Measurements from ENCODE around the gene SIRT4.

Gene SIRT4

DNA sequence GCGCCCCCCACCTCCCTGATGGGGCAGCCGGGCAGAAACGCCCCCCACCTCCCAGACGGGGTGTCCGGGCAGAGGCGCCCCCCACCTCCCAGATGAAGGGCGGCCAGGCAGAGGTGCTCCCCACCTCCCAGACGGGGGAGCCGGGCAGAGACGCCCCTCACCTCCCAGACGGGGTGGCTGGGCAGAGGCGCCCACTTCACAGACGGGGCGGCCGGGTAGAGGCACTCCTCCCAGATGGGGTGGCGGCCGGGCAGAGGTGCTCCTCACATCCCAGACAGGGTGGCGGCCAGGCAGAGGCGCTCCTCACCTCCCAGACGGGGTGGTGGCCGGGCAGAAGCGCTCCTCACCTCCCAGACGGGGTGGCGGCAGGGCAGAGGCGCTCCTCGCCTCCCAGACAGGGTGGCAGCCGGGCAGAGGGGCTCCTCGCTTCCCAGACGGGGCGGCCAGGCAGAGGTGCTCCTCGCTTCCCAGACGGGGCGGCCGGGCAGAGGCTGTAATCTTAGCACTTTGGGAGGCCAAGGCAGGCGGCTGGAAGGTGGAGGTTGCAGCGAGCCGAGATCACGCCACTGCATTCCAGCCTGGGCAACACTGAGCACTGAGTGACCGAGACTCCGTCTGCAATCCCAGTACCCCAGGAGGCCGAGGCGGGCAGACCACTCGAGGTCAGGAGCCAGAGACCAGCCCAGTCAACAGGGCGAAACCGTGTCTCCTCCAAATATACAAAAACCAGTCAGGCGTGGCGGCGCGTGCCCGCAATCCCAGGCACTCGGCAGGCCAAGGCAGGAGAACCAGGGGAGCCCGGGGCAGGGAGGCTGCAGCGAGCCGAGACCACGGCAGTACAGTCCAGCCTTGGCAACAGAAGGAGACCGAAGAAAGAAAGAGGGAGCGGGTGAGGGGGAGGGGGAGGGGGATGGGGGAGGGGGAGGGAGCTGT lies 23.7 kb upstream of the SIRT4 start:
- DNase-seq (ENCODE audit: low spot score) = no peak

DNA sequence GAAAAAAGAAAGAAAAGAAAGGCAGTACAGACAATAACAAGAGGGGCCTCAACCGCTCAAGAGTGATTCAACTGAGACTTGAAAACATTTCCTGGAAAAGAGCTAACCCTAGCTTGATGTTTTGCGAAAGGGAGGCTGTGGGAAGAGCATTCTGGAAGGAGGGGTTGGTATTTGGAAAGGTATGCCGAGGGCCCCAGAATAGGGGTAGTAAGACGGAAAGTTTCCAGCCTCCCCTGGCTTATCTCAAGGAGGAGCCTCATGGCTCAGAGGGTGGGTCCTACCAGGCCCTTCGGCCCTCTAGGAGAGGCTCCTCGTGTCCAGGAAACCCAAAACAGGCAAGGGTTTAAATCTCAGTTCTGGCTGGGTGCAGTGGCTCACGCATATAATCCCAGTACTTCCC lies 18.8 kb upstream of the SIRT4 start:
- DNase-seq (ENCODE audit: low spot score) = no peak

DNA sequence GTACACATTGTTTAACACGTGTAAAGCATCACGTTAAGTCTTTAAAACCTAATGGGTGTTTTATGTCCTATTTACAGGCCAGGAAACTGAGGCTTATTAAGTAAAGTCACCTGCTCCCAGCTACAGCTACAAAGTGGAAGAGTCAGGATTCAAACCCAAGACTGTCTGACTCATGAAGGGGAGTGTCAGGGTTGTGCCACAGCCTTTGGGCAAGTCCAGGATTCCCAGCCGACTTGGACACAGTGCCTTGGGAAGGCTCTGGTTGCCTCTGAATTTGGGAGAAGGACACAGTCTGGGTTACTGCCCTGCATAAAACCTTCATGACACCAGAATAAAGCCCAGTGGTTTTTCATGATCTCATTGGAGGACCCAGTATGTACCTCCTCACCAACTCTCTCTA lies 17.7 kb upstream of the SIRT4 start:
- DNase-seq (ENCODE audit: low spot score) = no peak

DNA sequence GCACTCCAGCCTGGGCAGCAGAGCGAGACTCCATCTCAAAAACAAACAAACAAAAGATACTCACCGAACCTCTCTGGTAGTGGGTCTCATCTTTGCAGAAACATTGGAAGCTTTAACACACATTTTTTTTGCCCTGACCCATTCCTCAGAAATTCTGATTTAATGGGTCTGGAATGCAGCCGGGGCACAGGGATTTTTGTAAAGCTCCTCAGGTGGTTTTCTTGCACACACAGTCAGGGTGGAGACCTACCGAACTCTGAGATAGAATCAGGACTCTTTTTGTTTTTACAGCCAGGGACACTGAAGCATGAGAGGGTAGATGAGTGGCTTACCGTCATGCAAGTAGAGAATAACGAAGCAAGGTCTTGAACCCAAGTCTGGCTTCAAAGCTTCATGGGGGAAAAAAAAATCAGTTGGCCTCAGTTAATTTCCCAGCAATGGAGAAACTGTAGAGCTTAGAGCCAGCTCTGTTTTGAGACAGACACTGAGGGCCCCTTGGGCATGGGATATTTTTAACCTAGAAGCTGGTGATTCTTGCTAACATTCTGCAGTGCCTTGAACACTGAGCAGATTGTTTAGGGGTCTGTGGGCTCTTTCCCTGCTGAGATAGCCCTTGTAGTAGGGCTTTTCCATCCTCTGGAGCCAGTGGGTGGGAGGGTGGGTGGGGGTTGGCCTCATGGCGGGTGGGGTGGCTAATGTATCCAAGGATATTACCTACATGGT lies 15.2 kb upstream of the SIRT4 start:
- DNase-seq (ENCODE audit: low spot score) = no peak

DNA sequence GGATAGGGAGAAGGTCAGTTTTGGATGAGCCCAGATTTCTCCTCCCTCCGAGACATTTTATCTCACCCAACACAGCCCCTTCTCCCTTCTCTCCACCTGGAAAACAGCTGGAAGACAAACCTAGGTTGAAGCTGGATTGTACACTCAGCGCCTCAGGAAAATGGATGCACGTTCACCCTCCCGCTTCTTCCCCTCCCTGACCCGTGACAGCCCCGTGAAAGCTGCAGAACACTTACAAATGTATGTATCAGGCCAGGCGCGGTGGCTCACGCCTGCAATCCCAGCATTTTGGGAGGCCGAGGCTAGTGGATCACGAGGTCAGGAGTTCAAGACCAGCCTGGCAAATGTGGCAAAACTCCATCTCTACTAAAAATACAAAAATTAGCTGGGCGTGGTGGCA lies 14.6 kb upstream of the SIRT4 start:
- DNase-seq (ENCODE audit: low spot score) = no peak

DNA sequence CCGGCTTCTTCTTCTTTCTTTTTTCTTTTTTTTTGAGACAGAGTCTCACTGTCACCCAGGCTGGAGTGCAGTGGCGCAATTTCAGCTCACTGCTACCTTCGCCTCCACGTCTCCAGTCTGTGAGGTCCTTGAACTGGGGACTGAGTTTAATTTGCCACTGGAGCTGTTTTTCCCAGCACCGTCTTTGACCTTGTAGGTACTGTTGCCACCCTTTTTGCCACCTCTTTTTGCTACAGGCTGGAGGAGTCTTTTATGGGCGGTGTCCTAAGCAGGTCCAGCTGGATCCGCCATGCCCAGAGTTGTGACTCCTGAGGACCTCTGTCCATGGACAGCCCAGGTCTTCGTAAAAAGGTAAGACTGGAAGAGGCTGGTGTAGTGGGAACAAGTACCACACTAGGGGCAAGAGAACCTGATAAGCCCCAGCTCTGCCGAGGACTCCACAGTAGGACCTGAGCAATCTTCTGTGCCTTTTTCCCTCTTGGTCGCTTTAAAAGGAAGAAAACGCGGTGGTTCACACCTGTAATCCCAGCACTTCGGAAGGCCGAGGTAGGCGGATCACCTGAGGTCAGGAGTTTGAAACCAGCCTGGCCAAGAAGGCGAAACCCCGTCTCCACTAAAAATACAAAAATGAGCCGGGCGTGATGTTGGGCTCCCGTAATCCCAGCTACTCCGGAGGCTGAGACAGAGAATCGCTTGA lies 11.4 kb upstream of the SIRT4 start:
- no peak for DNase-seq (ENCODE audit: low spot score)

DNA sequence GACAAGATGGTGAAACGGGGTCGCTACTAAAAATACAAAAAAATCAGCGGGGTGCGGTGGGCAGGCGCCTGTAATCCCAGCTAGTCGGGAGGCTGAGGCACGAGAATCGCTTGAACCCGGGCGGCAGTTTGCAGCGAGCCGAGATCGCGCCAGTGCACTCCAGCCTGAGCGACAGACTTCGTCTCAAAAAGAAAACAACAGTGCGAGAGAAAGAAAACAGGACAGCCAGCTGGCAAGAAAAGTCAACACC lies 9.8 kb upstream of the SIRT4 start:
- DNase-seq (ENCODE audit: low spot score) = no peak

DNA sequence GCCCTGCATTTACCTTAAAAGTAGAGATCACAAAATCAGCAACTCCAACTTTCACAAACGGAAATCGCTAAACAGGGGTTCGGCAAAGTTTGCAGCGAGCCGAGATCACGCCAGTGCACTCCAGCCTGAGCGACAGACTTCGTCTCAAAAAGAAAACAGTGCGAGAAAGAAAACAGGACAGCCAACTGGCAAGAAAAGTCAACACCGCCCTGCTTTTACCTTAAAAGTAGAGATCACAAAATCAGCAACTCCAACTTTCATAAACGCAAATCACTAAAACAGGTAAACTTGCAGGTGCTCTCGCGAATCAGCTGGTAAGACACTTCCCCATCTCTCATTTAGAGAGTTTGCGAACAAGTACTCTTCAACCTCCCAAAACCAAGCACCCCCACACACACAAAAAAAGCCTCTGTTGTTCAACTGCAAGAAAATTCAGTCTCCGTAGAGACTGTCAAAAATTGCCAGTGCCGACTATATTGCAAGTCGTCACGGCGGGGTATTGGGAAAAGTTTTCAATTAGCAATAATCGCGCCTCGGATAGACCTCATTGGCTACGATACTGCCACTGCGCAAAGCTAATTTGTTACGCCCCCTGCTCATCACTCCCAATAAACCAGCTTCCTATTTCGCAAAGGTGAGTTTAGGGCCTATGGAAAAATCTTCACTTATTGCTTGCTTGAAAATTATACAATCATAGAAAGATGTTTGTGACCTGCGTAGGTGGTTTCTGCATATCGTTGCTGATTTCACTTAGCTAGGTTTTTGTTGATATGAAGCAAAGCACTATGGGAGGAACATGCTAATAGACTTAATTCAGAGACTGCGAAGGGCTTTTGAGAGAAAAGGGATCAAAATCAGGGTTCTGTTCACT lies 9.2 kb upstream of the SIRT4 start, which contains the start of gene RNU4-1:
Gene RNU4-1, minus strand, starts transcription at position 577 of the 871 bp plus-strand sequence.
- peak; percentile 61 for DNase-seq (ENCODE audit: low spot score)

DNA sequence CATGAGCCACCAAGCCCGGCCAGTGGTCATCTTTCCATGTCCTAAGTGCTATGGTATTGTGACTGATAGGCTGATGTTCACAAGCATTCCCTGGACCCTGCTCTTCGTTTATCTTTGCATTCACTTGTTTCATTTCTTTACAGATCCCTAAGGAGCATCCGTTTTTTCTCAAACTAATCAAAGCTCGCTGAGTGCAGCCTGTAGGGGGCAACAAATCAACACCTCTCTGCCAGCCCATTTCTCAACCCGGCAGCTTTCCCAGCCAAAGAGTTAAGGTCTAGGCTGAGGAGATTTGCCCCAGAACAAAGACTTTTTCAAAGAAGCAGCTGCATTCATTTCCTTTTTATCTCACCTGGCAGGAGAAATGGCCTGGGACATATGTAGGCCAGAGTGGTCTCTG lies 12.1 kb downstream of the SIRT4 start:
- DNase-seq (ENCODE audit: low spot score) = no peak

DNA sequence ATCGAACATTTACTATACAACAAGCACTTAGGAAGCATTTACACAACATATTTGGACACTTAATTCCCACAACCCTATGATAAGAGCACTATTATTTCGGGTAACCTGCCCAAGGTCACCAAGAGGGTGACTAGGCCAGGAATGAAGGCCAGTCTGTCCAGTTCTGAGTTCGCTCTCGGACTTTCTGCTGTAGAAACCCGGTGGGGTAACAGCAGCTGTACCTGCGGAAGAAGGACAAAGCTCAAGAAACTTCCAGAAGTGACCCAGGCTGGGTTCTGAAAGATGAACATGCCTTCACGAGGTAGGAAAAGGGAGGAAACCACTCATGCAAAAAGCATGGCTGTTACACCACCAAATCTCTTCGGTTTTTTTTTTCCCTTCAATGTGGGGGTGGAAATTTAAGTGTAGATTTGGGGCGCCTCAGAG lies 14.7 kb downstream of the SIRT4 start:
- no peak for DNase-seq (ENCODE audit: low spot score)

DNA sequence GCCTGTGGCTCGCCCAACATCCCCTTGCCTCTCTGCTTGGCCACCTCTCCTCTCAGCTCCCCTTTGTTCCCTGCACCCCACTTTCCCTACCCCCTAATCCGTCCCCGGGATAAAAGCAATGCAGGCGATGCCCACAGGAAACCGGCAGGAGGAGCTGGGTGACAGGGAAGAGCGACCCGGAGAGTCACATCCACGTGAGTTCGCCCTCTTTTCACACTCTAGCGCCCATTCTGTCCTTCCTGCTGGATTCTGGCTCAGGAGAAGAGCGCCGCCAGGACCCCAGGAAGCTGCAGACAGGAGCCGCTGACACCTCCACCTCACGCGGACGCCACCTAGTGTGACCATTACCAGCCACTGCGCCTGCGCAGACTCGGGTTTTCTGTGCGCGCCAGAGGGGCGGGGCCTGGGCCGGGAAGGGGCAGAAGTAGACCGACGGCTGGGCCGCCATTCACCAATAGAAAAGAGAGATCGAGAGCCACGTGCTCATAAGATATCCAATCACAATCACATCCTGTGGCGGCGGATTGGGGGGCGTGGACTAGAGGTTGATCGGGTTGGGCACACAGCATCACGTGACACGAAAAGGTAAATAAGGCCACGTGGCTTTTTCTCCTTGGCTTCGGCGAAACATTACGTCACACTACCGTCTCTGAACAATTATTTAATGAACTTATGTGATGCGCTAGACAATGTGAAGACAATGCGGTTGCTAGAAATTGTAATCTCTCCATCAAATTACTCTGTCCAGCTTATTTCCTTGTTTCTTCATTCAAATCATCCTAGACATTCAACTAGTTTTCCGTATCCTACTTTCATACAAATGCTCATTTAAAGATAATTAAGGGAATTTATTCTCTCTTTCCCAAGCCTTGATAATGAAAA lies 15.3 kb downstream of the SIRT4 start:
- peak; percentile 98 for DNase-seq (ENCODE audit: low spot score)

DNA sequence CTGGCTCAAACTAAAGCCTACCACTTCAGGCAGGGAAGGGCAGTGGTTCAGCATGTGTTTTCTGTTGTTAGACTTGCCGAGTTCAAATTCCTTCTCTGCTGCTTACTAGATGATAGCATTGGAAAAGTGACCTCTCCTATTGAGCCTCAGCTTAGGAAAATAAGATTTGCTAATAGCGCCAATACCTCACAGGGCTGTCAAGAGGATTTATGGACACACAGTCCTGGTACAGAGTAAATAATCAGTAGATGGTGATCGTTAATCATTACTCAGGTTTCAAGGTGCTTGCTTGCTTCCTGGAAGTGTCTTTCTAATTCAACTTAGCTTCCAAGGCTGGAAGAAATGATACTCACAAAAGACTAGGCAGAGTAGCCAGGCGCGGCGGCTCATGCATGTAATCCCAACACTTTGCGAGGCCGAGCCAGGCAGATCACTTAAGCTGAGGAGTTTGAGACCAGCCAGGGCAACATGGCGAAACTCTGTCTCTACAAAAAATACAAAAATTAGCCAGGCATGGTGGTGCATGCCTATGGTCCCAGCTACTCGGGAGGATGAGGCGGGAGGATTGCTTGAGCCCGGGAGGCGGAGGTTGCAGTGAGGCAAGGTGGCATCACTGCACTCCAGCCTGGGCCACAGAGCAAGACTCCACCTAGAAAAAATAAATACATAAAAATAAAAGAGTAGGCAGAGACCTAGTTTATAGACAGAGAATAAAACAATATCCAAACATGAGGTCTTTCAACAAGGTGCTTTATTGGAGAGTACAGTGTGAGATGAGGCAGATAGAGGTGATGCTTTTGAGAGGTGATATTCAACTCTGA lies 19.5 kb downstream of the SIRT4 start:
- DNase-seq (ENCODE audit: low spot score) = no peak

DNA sequence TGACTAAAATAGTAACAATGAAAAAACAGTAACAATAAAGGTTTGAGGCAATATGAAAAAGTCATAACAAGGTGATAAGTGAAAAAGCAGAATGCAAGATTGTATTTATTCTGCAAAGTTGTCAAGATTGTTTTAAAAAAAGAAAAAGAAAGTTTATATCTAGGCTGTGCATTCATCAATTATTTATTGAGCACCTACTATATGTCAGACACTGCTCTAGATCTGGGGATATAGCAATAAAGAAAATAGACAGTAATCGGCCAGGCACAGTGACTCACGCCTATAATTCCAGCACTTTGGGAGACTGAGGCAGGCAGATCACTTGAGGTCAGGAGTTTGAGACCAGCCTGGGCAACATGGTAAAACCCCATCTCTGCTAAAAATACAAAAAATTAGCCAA lies 21.7 kb downstream of the SIRT4 start:
- DNase-seq (ENCODE audit: low spot score) = no peak

DNA sequence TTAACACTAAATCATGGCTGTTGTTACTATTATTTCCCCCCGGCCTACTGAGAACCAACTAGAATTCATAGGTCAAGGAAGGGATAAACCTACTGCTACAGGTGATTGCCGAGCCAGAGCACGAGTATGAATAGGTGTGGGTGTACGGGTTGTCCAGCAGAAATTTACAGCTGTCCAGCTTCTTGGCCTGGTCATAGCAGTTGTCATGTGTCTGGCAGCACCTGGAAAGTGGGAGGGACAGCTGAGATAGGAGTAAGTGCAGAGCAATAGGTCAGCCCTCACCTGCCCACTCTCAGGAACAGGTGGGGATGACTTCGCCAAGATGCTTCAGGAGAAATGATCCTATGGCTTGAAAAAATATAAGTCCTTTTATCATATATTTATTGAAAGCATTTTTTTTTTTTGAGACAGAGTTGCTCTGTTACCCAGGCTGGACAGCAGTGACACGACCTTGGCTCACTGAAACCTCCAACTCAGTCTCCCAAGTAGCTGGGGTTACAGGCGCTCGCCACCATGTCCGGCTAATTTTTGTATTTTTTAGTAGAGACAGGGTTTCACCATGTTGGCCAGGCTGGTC lies 22.8 kb downstream of the SIRT4 start:
- DNase-seq (ENCODE audit: low spot score) = no peak

DNA sequence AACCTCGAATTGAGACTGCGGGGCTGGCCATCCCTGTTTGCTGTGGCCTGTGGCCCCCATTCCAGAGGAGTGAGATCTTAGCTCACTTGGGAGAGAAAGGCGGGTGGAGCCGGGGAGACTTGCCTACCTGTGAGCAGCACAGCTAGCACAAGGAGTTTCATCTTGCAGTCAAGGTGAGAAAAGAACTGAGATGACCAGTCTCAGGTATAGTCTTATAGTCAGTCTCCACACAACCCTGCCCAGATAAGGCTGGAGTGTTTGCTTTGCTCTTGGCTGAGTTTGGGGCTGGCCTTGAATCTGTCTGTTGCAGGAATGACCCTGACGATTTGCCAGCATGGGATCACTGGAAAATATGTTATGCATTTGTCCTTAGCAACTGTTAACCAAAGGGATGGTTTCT lies 25.5 kb downstream of the SIRT4 start, which contains the start of gene PLA2G1B:
Gene PLA2G1B, minus strand, starts transcription at position 187 of the 400 bp plus-strand sequence. Its CDS starts 26 bp downstream, at position 161.
- no peak for DNase-seq (ENCODE audit: low spot score)

DNA sequence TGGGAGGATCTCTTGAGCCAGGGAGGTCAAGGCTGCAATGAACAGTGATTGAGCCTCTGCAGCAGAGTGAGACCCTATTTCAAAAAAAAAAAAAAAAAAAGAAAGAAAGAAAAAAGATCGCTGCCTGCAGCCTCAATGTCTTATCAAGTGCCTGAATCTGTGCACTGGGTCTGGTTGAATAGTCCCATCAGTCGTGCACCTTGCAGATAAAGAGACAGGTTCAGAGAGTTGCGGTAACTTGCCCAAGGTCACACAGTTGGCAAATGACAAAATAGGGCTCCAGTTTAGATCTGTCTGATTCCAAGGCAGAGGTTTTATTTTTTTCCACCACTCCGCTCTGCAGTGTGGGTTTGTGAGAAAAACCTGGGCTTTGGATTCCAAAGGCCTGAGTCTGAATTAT lies 26.1 kb downstream of the SIRT4 start:
- DNase-seq (ENCODE audit: low spot score) = no peak

DNA sequence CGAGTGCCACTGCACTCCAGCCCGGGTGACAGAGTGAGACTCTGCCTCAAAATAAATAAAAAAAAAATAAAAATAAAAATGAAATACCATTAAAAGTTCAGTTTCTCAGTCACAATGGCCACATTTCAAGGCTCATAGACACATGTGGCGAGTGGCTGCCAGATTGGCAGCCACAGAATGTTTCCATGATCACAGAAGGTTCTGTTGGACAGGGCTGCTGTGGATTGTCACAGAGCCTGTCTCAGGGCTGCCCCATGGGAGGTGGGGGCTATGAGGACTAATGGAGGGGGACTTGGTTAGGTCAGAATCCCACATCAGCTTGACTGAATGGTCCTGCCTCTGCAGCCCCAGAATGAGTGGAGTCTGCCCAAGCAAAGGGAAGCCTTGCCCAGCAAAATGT lies 29.3 kb downstream of the SIRT4 start:
- DNase-seq (ENCODE audit: low spot score) = no peak

DNA sequence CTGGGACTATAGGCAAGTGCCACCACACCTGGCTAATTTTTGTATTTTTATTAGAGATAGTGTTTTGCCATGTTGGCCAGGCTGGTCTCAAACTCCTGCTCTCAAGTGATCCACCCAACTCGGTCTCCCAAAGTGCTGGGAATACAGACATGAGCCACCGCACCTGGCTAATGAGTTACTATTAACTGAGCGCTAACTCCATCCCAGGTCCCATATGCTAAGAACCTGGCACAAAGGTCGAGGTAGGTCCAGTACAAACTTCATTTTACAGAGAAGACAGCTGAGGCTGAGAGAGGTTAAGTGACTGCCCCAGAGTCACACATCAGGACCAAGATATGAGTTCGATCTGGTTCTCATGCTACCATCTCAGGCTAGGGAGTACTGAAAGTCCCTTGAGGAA lies 29.9 kb downstream of the SIRT4 start:
- no peak for DNase-seq (ENCODE audit: low spot score)

DNA sequence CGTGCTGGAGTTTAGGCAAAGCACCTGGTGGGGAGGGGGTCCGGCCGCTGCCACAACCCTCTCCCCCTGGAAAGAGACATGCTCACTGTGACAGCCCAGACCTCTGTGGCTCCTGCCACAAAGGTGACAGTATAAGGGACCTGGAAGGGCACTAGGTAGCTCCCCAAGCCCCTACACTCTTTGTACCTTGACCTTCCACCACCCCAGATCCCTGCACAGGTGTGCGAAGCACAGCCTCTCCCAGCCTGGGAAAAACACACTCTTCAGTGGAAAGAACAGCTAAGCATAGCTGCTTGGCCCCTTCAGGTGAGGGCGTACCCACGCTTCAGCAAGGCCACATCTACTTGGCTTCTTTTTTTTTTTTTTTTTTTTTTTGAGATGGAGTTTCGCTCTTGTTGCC lies 30.4 kb downstream of the SIRT4 start:
- no peak for DNase-seq (ENCODE audit: low spot score)

DNA sequence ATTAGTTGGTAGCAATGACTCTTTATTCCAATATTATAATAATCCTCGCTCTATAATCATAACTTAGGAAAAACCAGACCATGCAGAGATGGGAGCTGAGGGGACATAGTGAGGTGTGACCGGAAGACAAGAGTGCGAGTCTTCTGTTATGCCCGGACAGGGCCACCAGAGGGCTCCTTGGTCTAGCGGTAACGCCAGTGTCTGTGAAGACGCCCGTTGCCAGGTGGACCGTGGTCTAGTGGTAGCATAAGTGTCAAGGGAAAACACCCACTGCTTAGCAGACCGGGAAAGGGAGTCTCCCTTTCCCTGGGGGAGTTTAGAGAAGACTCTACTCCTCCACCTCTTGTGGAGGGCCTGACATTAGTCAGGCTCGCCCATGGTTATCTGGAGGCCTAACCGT lies 33.3 kb downstream of the SIRT4 start:
- DNase-seq (ENCODE audit: low spot score) = peak; percentile 29

Data from D341Med (cell line).